Nephron progenitor cell (in vitro differentiated cells): ENCODE measurements around the gene CD83.
"Not testable (repeated sequence)": the region's sequence is repeated elsewhere in the genome, so short reads cannot be mapped to it uniquely, and the experiment has no call there.

Experiments
- DNase-seq: peaks from one replicate; pipeline ENCODE4 v3.0.0; 2021
- H3K27ac Mint-ChIP-seq: 2 replicates; pipeline ENCODE4 v1.8.0; 2021; ENCODE audit warnings: mild to moderate bottlenecking, moderate library complexity, mixed read lengths
- H3K27me3 Mint-ChIP-seq: 2 replicates; pipeline ENCODE4 v1.8.0; 2021; ENCODE audit warnings: mild to moderate bottlenecking, low read depth, mixed read lengths; ENCODE audit not compliant: poor library complexity
- H3K36me3 Mint-ChIP-seq: 2 replicates; pipeline ENCODE4 v1.8.0; 2021; ENCODE audit warnings: low read depth, mixed read lengths
- H3K4me1 Mint-ChIP-seq: 2 replicates; pipeline ENCODE4 v1.8.0; 2021; ENCODE audit warnings: mixed read lengths
- H3K4me3 Mint-ChIP-seq: 2 replicates; pipeline ENCODE4 v1.8.0; 2021; ENCODE audit warnings: mild to moderate bottlenecking, moderate library complexity, mixed read lengths
- H3K9me3 Mint-ChIP-seq: 2 replicates; pipeline ENCODE4 v1.8.0; 2021; ENCODE audit warnings: mild to moderate bottlenecking, moderate library complexity, mixed read lengths
- TF ChIP-seq, protein P1 (sequence below): fragments of 200-600 bp; sonication (generic); IDR thresholded peaks from 2 replicates; pipeline ENCODE4 v1.5.0; 2021; ENCODE audit warnings: antibody characterized with exemption

Gene CD83

DNA sequence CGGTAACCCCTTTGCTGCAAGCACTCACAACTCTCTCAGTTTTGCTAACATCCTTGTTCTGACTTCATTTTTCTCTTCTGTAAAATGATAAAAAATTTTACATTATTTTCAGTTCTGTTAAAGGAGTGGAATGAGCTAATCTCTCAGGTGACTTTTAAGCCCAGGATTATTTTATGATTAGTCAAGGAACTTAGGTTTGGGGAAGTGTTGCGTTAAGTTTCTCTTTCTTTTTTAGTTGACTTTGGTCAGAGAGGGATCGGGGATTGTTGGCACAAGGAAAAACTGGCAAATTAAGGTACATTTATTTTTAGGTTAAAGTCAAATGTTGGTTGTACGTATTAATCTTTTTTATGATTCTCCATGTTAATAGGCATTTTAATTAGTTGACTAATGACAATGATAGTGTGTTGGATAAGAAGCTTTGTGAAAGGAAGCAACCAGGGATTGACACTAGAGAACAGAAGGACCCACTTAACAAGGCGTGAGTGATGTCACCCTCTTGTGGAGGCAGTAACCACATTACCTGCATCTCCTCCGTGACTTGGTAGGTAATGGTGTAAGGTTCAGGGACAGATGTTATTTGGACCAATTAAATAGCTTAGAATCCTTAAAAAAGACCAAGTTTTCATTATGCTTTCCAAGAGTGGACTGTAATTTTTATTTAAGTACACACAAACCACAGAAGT lies 31.6 kb downstream of the CD83 start:
- TF ChIP-seq, protein P1, sequence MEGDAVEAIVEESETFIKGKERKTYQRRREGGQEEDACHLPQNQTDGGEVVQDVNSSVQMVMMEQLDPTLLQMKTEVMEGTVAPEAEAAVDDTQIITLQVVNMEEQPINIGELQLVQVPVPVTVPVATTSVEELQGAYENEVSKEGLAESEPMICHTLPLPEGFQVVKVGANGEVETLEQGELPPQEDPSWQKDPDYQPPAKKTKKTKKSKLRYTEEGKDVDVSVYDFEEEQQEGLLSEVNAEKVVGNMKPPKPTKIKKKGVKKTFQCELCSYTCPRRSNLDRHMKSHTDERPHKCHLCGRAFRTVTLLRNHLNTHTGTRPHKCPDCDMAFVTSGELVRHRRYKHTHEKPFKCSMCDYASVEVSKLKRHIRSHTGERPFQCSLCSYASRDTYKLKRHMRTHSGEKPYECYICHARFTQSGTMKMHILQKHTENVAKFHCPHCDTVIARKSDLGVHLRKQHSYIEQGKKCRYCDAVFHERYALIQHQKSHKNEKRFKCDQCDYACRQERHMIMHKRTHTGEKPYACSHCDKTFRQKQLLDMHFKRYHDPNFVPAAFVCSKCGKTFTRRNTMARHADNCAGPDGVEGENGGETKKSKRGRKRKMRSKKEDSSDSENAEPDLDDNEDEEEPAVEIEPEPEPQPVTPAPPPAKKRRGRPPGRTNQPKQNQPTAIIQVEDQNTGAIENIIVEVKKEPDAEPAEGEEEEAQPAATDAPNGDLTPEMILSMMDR, result no peak
- Mint-ChIP-seq H3K27me3 (peaks cover 16% of the 10 kb centered on the region), H3K27ac (no peak overlapping the region), H3K9me3 (no peaks in the 10 kb centered on the region), H3K4me3 (no peak overlapping the region), H3K36me3 (no peaks in the 10 kb centered on the region), H3K4me1 (peaks cover 73% of the 10 kb centered on the region)
- DNase-seq, result no peak

DNA sequence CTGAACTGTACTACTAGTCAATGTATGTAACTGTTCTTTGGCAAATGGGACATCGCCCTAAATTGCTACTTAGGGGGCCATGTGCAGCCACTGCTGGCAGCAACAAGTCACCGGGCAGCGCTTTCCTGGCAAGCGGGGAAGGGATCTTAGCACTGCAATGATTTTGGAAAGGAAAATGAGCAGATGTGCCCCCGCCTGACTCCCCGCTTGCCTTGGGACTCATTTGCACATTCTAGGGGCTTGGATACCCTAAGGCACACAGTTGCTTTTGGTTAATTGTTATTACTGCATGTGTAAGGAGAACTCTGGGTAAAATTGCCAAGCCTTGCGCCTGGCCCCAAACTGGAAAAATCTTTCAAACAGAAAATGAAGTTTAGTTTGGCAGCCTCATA lies 32.2 kb downstream of the CD83 start:
- Mint-ChIP-seq H3K36me3 (no peaks in the 10 kb centered on the region), H3K4me1 (peaks cover 73% of the 10 kb centered on the region), H3K27ac (no peak overlapping the region), H3K9me3 (no peaks in the 10 kb centered on the region), H3K4me3 (no peak overlapping the region), H3K27me3 (peaks cover 13% of the 10 kb centered on the region)
- TF ChIP-seq, protein P1, result no peak
- DNase-seq, result no peak

DNA sequence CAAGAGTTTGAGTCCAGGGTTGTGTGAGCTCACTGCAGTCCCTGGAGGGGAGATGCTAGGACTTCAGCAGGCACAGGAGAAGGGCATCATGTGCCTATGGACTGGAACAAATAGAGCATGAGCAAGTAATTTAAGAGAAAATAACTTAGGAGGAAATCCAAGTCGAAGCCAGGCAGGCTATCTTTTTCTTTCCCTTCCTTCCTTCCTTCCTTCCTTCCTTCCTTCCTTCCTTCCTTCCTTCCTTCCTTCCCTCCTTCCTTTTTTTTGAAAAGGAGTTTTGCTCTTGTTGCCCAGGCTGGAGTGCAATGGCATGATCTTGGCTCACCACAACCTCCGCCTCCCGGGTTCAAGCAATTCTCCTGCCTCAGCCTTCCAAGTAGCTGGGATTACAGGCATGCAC lies 33.7 kb downstream of the CD83 start:
- not testable (repeated sequence) for H3K36me3 Mint-ChIP-seq

DNA sequence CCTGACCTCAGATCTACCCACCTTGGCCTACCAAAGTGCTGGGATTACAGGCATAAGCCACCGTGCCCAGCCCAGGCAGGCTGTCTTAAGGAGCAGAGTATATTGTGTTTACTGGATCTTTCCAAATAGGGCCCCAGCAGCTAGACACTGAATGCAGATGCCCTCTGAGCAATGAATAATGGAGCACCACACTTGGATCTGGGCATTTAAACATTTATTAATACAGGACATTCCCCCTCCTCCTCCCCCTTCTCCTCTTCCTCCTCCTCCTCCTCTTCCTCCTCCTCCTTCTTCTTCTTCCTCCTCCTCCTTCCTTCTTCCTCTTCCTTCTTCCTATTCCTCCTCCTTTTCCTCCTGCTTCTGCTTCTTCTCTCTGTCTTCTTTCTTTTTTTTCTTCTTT lies 34.2 kb downstream of the CD83 start:
- Mint-ChIP-seq H3K27me3 (peaks cover 12% of the 10 kb centered on the region), H3K4me1 (peaks cover 56% of the 10 kb centered on the region), H3K27ac (no peak overlapping the region), H3K36me3 (no peaks in the 10 kb centered on the region), H3K9me3 (no peaks in the 10 kb centered on the region), H3K4me3 (no peak overlapping the region)
- DNase-seq, result no peak
- TF ChIP-seq, protein P1, result no peak

More for the DNA sequence above, 33.7 kb downstream of the CD83 start:
- peaks cover 12% of the 10 kb centered on the region for H3K27me3 Mint-ChIP-seq
- H3K9me3 Mint-ChIP-seq, DNase-seq, H3K4me3 Mint-ChIP-seq, H3K27ac Mint-ChIP-seq: not testable (repeated sequence)
- H3K4me1 Mint-ChIP-seq, result peaks cover 60% of the 10 kb centered on the region

DNA sequence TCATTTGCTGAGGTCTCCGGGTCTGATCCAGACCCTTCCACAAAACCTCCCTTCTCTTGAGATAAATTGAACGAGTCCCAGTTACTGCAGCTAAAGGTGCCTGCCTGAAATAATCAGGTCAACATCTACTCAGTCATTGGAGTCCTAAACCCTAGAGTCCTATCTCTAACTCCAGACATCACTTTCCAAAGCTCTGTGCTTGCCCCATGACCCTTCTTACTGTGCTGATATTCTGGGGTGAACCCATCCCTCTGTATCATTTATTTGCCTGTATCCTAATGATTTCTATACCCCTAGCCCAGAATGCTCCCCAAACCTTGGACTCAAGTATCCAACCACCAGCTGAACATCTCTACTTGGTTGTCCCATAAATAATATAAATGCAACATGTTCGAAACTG lies 35.7 kb downstream of the CD83 start:
- no peak for DNase-seq
- H3K27me3 Mint-ChIP-seq, result peaks cover 7% of the 10 kb centered on the region
- no peak overlapping the region for H3K4me3 Mint-ChIP-seq
- TF ChIP-seq, protein P1, result no peak
- H3K27ac Mint-ChIP-seq, result no peak overlapping the region
- H3K9me3 Mint-ChIP-seq, result peaks cover 2% of the 10 kb centered on the region
- peaks cover 41% of the 10 kb centered on the region for H3K4me1 Mint-ChIP-seq
- H3K36me3 Mint-ChIP-seq, result no peaks in the 10 kb centered on the region

DNA sequence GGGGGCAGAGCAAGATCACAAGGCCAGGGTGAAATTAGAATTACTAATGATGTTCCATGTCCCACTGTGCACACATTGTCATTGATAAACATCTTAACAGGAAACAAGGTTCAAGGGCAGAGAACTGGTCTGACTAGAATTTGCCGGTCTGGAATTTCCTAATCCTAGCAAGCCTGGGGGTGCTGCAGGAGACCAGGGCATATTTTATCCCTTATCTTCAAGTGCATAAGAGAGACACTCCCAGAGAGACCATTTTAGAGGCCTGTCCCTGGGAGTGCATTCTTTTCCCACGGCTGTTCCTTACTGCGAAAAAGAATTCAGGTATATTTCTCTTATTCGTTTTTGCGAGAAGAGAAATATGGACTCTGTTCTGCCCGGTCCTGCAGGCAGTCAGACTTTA lies 41.5 kb downstream of the CD83 start:
- TF ChIP-seq, protein P1, result no peak
- H3K27me3 Mint-ChIP-seq, result no peaks in the 10 kb centered on the region
- H3K36me3 Mint-ChIP-seq, result peaks cover 7% of the 10 kb centered on the region
- H3K4me3 Mint-ChIP-seq, result no peak overlapping the region
- no peak for DNase-seq
- peaks cover 23% of the 10 kb centered on the region for H3K9me3 Mint-ChIP-seq
- peaks cover 20% of the 10 kb centered on the region for H3K4me1 Mint-ChIP-seq
- H3K27ac Mint-ChIP-seq, result no peak overlapping the region
